Left ventricle myocardium superior (tissue), 1 donor: ENCODE data around the gene TLR8. TPM values are rescaled to one million over a fixed set of nuclear protein-coding genes. Genes with fewer than 3 reads are reported as not detected.

Experiments used
- ATAC-seq: fragments of 200-7000 bp; cut with Tn5 transposase; one replicate; pipeline ENCODE4 v1.9.1; 2020; ENCODE audit warnings: mild to moderate bottlenecking, moderate library complexity
- DNase-seq: peaks from one replicate; pipeline ENCODE4 v3.0.0-alpha.2; 2020
- intact Hi-C: fragments of 100-400 bp; cut with micrococcal nuclease; formaldehyde crosslinking; loops from one replicate; pipeline ENCODE4 v1.11.0; 2022
- long read RNA-seq: library from polyadenylated mRNA; unstranded; transcript quantifications from one replicate; pipeline ENCODE4 v2.0.0, GENCODE V29; 2021
- total RNA-seq: library from RNA; stranded (reverse); fragmentation: NEBNext Ultra II Directional; extraction: Animal tissue kit (Norgen Biotek cat#: 25700); gene quantifications from one replicate; pipeline ENCODE4 v1.2.1, GENCODE V29; 2021
- donor health status: DM: no; HTN: yes; CAD: no; lungs with severe emphysema.

The TLR8 gene
- total RNA-seq: 1.4 TPM
- long read RNA-seq: 0 reads

GRCh38 chrX:12906046-12906761 is at the start of gene TLR8:
Gene TLR8, plus strand, starts transcription at chrX:12906620. Its CDS starts 87 bp downstream, at chrX:12906707.
- ATAC-seq (no peak), DNase-seq (no peak)
- intact Hi-C loops: no loop called here

- intact Hi-C loops: no loop called here
- peak; percentile 30 for ATAC-seq
Measured at GRCh38 chrX:12865359-12865758, 41.1 kb upstream of the TLR8 start.

GRCh38 chrX:12866451-12867377 is 39.7 kb upstream of the TLR8 start, which contains the start of gene TLR7:
Gene TLR7, plus strand, starts transcription at chrX:12867072. Its CDS starts 507 bp downstream, at chrX:12867579.
- intact Hi-C loops: no loop called here
- DNase-seq (no peak), ATAC-seq (no peak)

More at GRCh38 chrX:12865359-12865758, 41.1 kb upstream of the TLR8 start:
- DNase-seq: no peak

DNA sequence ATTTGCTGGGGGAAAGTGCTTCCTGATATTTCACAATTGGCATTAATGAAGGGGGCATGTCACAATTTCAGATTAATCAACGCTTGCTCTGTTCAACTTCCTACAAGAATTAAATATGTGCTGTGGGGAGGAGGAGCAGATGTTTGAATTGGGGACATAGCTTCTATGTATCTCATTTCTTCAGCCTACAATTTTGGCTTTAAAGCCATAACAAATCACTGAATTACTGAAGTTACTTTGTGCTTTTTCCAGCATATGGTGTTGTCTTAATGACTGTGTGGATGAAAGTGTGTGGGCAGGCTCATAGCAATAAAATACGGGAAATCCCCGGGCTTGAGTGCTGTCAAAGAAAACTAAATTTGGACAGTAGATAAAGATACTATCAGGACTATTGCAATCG is 38.7 kb upstream of the TLR8 start:
- intact Hi-C loops: no loop called here
- DNase-seq (no peak), ATAC-seq (no peak)

DNA sequence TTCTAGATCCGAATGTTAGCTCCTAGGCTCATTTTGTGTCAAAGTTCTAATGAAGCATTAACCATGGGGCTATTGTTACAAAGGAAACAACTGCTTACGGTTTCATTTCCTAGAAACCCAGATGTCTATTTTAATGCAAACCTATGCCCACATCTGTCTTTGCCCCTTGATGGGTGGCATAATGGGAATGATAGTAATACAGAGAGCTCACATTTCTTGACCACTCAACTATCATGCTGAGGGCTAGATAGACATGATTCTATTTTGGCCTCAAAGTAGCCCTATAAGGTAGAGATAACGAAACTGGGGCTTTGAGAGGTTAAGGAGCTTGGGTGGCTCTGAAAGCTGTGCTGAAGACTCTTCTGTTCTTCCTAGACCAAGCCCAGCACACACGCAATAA is 37.7 kb upstream of the TLR8 start:
- intact Hi-C loops: no loop called here
- DNase-seq: no peak
- ATAC-seq: no peak

DNA sequence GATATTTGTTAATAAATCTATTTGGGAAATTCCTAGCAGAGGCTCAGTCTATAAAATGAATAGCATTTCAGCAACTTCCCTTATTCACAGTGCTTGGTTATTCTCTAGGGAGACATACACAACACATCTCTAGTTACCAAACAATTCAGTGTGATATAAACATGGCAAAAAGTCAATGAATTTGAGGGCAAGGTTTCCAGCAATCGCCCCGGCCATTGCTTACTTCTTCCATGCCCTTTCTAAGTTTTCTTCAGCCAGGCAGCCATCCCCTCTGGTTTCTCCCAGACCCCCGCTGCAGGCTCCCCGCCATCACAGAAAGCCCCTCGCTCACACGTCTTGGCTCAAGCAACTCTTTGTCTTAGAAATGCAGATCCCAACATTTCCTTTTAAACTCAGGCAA is 35.2 kb upstream of the TLR8 start:
- intact Hi-C loops: no loop called here
- no peak for DNase-seq
- no peak for ATAC-seq

- DNase-seq: no peak
- intact Hi-C loops: no loop called here
- no peak for ATAC-seq
Measured at GRCh38 chrX:12872741-12873140, 33.7 kb upstream of the TLR8 start.

DNA sequence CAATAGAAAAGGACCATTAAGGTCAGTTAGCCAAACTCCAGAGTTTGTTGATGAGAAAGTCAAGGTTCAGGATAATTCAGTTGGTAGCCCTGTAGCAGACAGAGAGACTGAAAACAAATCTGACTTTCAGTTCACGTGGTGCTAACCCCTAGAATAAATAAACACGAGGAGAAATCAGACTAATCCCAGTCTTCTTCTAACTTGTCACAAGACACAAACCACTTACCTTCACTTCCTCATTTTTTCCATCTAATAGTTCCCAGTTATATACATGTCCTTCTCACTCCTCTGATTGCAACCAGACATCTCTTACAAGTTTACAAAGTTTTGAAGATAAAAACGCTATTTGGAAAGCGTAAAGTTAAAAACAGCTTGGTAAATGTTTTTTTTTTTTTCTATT is 31.8 kb upstream of the TLR8 start:
- DNase-seq: no peak
- ATAC-seq: no peak
- intact Hi-C loops: no loop called here

- ATAC-seq (no peak), DNase-seq (no peak)
- intact Hi-C loops: no loop called here
Measured at GRCh38 chrX:12877386-12877785, 29.0 kb upstream of the TLR8 start.

GRCh38 chrX:12878536-12878935 is 27.9 kb upstream of the TLR8 start:
- intact Hi-C loops: no loop called here
- ATAC-seq: no peak

GRCh38 chrX:12881914-12882313 is 24.5 kb upstream of the TLR8 start:
- ATAC-seq (no peak), DNase-seq (no peak)
- intact Hi-C loops: loop anchor here (10.0 kb wide), 1 partner anchor 57 kb away; no protein-coding TSS in a partner anchor

More at GRCh38 chrX:12878536-12878935, 27.9 kb upstream of the TLR8 start:
- DNase-seq: no peak

DNA sequence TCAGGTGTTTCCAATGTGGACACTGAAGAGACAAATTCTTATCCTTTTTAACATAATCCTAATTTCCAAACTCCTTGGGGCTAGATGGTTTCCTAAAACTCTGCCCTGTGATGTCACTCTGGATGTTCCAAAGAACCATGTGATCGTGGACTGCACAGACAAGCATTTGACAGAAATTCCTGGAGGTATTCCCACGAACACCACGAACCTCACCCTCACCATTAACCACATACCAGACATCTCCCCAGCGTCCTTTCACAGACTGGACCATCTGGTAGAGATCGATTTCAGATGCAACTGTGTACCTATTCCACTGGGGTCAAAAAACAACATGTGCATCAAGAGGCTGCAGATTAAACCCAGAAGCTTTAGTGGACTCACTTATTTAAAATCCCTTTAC is 20.9 kb upstream of the TLR8 start:
- intact Hi-C loops: loop anchor here (10.0 kb wide), 1 partner anchor 61 kb away; no protein-coding TSS in a partner anchor
- ATAC-seq (no peak), DNase-seq (no peak)

DNA sequence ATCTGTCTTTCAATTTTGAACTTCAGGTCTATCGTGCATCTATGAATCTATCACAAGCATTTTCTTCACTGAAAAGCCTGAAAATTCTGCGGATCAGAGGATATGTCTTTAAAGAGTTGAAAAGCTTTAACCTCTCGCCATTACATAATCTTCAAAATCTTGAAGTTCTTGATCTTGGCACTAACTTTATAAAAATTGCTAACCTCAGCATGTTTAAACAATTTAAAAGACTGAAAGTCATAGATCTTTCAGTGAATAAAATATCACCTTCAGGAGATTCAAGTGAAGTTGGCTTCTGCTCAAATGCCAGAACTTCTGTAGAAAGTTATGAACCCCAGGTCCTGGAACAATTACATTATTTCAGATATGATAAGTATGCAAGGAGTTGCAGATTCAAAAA is 19.9 kb upstream of the TLR8 start:
- DNase-seq (no peak), ATAC-seq (no peak)
- intact Hi-C loops: loop anchor here (10.0 kb wide), 1 partner anchor 62 kb away; no protein-coding TSS in a partner anchor

- ATAC-seq (no peak), DNase-seq (no peak)
- intact Hi-C loops: loop anchor here (10.0 kb wide), 1 partner anchor 62 kb away; no protein-coding TSS in a partner anchor
Measured at GRCh38 chrX:12887141-12887540, 19.3 kb upstream of the TLR8 start.

DNA sequence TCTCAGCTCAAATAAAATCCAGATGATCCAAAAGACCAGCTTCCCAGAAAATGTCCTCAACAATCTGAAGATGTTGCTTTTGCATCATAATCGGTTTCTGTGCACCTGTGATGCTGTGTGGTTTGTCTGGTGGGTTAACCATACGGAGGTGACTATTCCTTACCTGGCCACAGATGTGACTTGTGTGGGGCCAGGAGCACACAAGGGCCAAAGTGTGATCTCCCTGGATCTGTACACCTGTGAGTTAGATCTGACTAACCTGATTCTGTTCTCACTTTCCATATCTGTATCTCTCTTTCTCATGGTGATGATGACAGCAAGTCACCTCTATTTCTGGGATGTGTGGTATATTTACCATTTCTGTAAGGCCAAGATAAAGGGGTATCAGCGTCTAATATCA is 18.7 kb upstream of the TLR8 start:
- intact Hi-C loops: loop anchor here (10.0 kb wide), 1 partner anchor 63 kb away; no protein-coding TSS in a partner anchor
- DNase-seq: no peak
- ATAC-seq: no peak

- no peak for ATAC-seq
- no peak for DNase-seq
- intact Hi-C loops: no loop called here
Measured at GRCh38 chrX:12890467-12890866, 16.0 kb upstream of the TLR8 start.

GRCh38 chrX:12891171-12891570 is 15.2 kb upstream of the TLR8 start:
- intact Hi-C loops: no loop called here
- DNase-seq (no peak), ATAC-seq (no peak)

- intact Hi-C loops: no loop called here
- no peak for ATAC-seq
- no peak for DNase-seq
Measured at GRCh38 chrX:12891915-12892506, 14.4 kb upstream of the TLR8 start.

GRCh38 chrX:12892716-12893115 is 13.7 kb upstream of the TLR8 start:
- DNase-seq: no peak
- no peak for ATAC-seq
- intact Hi-C loops: no loop called here
